ENCODE data around the gene FHOD1.

FHOD1 gene

DNA sequence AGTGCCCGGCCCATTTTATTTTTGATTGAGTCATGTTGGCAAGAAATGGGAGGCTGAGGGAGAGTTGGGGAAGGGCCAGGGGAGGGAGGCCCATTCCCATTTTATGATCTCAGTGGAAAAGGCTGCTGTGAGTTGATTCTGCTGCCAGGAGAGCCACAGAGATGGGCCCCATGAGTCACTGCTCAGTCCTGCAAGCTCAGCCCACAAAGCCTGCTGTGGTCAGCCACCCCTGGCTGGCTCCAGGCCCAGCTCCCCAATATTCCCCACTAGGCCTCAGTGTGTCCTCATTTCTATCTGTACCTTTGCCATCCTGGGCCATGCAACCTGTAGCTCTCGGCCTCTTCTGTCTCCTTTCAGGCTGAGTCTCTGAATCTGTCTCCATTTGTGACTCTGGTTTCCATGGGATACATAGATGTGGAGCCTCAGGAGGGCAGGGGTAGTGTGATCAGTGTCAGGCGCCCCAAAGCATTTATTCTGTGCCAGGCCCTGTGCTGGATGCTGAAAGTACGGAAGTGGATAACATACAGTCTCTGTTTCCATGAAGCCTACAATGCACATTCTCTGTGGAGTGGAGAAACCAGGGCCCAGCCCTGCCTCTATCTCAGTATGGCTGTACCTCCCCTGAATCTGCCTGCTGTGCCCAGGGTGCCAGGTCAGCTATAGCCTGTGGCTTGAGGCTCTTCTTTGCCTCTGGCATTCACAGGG, 30.2 kb upstream of the FHOD1 start:
- DNase-seq (ENCODE audit: low spot score), result peak; percentile 58

DNA sequence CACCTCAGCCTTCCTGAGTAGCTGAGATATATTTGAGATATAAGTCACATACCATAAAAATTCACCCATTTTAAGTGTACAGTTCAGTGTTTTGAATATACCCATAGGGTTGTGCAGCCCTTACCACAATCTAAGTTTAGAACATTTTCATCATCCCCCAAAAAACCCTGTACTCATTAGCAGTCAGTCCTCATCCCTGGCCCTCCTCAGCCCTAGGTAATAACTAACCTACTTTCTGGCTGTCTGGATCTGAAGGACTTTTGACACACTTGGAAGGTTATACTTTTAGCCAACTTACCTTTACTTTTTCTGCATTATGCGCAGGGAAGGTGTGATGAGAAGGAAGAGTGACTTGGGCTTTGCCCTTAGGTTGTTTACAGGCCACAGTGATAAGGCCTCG, 28.0 kb upstream of the FHOD1 start:
- no peak for DNase-seq (ENCODE audit: low spot score)

DNA sequence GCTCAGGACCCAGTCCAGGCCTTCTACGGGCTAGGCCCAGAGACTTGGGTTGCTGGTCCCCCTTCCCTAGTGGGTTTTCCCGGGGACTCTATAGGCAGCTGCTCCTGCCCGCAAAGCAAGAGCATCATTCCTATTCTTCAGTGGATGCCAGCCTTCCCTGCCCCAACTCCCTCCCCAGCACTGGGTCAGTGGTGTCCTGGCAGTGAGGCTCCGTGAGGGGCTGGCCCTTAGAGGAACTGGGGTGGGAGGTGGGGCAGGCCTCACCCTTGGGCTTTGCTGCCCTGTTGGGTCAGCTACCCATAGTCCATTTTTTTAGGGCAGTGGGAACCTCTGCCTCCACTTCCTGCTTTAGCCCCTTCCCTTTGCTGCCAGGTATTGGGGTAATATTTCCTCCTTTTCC, 24.2 kb upstream of the FHOD1 start:
- DNase-seq (ENCODE audit: low spot score), result no peak

DNA sequence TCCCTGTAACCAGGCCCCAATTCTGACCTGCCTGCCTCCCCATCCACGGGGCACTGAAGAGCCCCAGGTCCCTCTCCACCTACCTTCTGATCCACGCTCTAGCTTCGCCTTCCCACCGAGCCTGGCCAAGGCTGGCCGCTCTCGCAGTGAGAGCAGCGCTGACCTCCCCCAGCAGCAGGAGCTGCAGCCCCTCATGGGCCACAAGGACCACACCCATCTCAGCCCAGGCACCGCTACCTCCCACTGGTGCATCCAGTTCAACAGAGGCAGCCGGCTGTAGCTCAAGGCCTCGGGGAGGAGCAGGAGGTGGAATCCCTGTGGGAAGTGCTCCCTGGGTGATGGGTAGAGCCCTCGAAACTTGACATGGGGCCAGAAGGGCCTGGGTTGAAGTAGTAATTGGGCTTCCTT, 23.7 kb upstream of the FHOD1 start:
- DNase-seq (ENCODE audit: low spot score), result no peak

DNA sequence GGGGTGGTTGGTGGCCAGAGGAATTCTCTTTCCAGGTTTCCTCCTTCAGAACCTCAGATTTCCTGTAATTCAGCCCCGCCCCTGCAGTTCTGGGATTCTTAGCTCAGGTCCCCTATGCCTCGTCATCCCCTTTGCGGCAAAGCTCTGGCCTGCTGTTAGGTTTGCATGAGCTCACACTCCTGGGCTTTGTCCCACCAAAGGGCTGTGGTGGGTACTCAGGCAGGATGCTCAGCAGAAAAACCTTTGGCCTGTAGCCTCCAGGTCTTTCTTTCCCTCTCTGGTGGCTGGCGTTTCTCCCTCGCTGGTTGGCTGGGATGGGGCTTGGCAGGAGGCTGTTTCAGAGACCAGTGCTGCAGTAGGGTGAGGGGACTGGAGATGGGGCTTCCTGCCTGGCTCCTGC, 22.5 kb upstream of the FHOD1 start:
- no peak for DNase-seq (ENCODE audit: low spot score)

DNA sequence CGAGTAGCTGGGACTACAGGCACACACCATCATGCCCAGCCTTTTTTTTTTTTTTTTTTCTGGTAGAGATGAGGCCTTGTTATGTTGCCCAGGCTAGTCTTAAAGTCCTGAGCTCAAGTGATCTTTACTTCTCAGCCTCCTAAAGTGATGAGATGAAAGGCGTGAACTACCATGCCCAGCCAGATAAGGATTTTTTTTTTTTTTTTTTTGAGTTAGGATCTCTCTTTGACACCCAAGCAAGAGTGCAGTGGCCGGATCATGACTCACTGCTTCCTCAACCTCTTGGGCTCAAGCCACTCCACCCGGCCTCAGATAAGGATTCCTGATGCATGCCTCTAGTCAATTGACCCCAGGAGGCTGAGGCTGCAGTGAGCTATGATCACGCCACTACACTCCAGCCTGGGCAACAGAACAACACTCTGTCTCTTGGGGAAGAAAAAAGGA, 20.9 kb upstream of the FHOD1 start:
- no peak for DNase-seq (ENCODE audit: low spot score)

DNA sequence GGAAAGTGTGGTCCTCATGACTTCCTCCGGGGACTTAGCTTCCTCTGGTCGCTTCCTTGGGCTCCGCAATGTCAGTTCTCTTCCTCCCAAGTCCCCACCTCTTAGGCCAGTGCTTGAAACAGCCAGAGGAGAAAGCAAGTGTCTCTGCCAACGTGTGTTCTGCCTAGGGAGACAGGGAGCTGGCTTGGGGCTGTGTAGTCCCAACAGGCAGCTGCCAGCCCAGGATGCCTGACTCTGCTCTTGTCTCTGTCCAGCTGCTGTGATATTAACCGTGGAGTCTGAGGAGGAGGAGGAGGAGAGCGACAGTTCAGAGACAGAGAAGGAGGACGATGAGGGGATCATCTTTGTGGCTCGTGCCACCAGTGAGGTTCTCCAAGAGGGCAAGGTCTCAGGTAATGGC, 18.6 kb upstream of the FHOD1 start:
- DNase-seq (ENCODE audit: low spot score), result no peak

DNA sequence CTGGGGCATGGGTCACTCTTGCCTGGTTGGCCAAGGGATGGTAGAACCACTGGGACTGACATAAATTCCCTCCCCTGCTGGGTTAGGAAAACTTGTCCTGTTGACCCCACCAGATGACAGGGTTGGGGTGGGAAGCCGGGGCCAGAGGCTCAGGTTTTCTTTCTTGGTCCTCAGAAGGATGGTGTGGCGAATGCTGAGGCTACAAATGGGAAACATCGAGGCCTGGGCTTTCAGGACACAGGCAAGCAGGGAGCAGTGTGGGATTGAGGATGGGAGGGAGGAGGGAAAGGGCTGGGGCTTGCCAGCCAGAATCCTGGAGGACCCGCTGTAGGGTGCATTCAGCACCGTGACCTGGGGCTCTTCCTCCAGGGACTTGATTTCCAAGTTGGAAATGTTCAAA, 17.6 kb upstream of the FHOD1 start:
- DNase-seq (ENCODE audit: low spot score), result no peak

DNA sequence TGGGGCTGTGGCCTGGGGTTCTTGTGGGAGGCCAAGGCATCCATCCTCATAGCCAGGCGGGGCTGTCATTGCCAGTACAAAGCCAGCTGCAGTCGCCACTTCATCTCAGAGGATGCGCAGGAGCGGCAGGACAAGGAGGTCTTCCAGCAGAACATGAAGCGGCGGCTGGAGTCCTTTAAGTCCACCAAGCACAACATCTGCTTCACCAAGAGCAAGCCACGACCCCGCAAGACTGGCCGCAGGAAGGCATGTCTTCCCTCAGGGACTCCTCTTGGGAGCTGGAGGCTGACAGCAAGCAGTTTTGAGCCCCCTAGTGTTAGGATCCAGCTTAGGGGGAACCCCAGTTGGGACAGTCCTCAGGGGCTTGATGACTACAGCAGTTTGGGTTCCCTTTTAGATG, 17.0 kb upstream of the FHOD1 start:
- DNase-seq (ENCODE audit: low spot score), result no peak

DNA sequence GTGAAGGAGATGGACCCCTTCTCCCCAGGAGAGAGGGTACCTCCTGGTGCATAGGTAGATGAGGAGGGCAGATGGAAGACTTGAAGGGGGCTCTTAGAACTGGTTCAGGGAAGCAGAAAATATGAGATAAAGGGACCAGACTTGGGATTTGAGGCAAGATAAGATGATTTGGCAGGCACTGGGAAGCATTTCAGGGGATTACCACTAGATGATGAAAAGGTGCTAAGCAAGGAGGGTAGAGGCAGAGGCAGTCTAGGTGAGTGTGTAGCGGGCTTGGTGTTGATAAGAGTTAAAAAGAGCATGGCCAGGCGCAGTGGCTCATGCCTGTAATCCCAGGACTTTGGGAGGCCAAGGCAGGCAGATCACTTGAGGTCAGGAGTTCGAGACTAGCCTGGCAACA, 15.9 kb upstream of the FHOD1 start:
- no peak for DNase-seq (ENCODE audit: low spot score)

DNA sequence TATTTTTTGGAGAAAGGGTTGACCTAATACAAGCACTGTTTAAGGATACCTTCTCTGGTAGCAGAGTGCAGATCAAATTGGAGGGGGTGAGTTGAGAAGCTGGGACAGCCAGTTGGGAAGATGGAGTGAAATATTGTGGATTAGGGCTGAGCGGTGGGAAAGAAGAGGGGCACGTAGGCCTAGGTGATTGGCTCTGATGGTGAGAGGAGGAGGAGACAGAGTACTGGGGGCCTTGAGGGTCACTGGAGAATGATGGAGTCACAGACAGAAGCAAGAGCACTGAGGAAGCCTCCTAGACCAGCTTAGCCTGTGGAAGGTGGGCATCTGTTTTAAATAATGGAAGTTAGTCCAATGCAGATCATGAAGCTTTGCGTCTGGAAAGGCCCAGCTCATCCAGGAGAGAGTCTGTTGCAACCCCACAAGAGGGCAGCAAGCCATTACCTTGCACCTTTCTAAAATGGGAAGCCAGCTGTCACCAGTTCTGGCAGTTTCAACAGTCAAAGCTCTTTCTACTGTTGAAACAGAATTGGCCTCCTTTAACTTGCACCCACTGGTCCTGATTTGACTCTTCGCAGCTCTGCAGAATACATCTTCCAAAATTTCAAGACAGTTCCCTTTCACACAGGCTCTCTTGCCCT, 13.3 kb upstream of the FHOD1 start:
- DNase-seq (ENCODE audit: low spot score), result no peak

DNA sequence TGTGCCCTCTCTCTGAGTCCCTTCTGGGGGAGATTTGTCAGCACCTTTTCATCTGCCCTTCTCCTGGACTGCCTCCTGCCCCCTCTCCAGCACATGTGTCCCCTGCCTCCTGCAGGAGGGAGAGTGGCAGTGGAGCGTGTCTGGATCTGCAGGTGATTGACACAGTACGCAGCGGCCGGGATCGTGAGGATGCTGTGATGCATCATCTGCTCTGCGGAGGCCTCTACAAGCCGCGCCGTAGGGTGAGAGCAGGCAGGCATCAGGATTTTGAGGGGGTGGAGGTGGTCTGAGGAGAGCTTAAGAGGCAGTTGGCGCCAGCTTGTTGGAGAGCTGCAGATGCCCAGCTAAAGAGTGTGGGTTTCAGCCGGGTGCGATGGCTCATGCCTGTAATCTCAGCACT, 12.4 kb upstream of the FHOD1 start:
- DNase-seq (ENCODE audit: low spot score), result no peak

DNA sequence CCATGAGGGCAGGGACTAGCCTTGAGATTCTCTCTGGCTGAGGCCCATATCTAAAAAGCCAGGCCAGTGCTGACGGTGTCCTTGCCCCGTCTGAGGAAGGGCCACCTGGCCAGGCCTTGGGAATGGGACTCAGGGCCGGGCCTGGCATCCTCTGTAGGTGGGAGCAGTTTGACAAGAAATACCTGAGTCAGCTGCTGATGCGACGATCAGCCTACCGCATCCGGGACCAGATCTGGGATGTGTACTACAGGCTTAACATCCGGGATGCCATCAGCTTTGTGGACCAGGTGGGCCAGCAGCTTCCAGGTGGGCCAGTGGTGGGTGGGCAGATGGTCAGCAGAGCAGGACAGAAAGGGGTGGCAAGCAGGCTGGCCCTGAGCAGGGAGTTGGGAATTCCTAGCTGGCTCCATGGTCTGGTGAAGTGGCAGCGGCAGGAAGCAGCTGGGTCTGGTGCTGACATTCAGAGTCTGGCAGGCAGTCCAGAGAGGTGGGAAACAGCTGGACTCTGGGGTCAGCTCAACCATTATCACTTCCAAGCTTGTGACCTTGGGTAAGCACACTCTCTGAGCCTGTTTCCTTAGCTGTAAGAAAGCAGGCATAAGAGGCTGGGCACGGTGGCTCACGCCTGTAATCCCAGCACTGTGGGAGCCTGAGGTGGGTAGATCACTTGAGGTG, 11.0 kb upstream of the FHOD1 start:
- peak; percentile 69 for DNase-seq (ENCODE audit: low spot score)

DNA sequence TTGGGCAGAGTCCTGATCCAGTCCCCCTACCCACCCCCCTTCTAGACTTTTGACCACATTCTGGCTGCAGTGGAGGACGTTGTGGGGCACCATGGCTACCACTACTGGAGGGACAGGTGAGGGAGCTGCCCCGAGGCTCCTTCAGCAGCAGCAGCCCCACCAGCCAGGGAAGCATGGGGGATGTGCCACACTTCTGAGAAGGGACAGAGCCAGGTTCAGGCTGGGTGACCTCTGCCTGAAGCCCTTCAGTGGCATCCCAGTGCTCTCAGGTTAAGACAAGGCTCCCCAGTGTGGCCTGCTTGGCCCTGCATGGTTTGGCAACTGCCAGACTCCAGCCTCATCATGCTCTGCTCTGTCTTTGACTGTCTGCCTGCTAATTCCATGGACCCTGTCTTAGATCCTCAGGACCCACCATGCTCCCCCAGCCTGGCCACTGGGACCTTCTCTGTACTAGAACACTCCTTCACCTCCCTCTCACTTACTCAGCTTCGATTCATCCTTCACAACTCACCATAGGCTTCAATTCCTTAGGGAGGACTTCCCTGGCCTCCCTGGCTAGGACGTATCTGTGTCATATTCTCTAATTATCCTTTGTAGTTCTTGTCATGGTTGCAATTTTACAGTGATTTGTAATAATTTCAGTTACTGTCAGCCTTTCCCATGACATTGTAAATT, 10.3 kb upstream of the FHOD1 start:
- no peak for DNase-seq (ENCODE audit: low spot score)

DNA sequence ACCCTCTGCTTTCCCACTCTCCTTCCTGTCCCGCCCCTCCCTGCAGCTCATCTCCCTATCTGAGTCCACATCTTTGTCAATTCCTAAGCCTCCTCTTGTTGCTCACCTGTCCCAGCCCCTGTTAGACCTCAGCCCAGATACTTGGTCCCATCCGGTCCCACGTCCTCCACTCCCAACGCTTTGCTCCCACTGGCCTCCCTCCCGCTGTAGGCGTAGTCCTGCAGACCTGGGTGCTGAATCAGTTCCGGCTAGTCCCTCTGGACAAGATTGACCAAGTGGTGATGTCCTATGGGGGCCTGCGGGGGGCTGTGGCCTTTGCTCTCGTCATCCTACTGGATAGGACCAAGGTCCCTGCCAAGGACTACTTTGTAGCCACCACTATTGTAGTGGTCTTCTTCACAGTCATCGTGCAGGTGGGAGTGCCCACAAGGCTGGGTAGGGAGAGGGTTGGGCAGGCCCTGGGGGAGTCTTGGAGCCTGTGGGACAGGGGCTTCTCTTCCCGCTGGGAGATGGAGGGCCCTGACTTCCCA, 9.5 kb upstream of the FHOD1 start:
- no peak for DNase-seq (ENCODE audit: low spot score)

DNA sequence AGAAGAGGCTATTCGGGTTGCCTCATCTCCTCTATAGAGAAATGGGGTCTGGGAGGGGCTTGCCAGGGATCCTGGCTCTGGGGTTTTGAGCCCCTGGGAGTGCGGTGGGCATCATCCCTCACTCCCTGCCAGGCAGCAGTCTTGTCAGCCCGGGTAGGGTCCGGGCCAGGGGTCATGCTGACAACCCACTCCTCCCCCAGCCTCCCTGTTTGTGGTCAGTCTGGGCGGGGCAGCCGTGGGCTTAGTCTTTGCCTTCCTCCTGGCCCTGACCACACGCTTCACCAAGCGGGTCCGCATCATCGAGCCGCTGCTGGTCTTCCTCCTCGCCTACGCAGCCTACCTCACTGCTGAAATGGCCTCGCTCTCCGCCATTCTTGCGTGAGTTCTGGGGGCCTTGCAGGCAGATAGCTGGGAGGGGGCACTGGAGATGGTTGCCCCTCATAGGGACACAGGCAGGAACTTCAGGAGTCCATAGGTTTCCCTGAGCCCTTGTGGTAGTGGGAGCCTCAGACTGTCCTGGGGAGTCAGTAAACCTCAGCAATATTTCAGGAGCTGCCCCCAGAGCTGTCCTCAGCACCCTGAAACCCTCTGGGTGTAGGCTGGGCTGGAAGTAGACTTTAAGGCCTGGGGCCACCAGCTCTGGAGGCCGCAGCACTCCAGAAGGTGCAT, 8.4 kb upstream of the FHOD1 start:
- no peak for DNase-seq (ENCODE audit: low spot score)

DNA sequence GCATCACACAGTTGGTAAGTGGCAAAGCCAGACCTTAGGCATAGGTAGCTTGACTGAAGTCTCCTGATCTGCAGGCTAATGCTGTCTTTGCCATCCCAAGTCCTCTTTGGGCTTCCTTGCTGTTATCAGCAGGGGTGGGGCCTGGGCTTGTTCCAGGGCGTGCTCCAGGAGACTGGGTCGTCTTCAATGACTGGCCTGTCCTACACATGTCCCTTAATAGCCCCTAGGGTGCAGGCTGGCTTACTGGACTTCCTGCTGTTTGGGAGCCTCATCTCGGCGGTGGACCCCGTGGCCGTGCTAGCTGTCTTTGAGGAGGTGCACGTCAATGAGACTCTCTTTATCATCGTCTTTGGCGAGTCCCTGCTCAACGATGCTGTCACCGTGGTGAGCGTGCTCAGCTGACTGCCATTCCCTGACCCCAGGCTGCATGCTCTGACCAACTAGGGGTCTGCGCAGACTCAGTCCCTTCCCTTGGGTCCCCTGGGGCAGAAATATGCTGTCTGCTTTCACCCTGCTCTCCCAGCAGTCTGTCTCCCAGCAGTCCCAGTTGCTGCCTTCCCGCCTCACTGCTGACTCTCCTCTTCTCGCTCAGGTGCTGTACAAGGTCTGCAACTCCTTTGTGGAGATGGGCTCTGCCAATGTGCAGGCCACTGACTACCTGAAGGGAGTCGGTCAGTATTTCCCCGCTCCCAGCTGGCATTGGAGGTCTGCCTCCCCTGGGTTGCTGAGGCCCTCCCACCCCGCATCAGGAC, 7.7 kb upstream of the FHOD1 start:
- DNase-seq (ENCODE audit: low spot score), result no peak

DNA sequence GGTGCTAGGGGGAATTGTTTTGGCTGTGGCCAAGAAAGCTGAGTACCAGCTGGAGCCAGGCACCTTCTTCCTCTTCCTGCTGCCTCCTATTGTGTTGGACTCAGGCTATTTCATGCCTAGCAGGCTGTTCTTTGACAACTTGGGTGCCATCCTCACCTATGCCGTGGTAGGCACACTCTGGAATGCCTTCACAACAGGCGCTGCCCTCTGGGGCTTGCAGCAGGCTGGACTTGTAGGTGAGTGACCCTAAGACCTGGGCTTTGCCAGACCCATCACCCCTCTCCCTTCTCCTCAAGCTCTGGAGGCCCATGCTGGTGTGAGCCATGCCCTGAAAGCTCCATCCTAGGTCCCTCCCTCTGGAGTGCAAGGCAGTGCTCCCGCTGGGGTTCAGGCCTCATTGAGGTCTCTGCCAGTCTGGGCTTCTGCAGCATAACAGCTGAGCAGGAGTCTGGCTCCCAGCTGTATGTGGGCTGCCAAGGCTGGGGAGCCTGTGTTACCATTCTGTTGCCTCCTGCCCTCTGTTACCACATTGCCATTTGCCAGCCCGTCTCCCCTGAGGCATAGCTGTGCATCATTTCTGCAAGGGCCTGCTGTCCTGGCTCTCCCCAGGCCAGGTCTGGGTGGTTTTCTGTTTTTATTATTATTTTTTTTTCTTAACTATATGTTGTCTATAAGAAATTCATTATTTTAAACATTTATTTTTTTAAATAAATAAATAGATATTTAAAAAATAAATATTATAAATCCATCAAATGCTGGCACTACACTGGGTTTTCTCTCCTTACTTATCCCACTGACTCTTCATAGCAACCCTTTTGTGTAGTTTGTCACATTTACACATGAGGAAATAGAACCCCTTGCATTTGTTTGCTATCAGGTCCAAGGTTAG, 5.6 kb upstream of the FHOD1 start:
- DNase-seq (ENCODE audit: low spot score), result no peak

DNA sequence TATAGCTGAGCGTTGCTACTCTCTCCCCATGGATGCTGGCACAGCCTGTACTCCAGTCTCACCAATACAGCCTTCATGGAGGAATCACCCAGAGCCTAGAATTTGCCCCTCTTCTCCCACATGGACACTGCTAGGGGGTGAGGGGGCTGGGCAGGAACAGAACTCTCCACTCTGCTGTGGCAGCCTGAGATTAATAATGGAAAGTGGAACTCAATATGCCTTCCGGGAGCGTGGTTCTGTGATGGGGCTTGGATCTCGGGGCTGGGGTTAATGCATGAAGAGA, 2.7 kb upstream of the FHOD1 start:
- DNase-seq (ENCODE audit: low spot score), result no peak

DNA sequence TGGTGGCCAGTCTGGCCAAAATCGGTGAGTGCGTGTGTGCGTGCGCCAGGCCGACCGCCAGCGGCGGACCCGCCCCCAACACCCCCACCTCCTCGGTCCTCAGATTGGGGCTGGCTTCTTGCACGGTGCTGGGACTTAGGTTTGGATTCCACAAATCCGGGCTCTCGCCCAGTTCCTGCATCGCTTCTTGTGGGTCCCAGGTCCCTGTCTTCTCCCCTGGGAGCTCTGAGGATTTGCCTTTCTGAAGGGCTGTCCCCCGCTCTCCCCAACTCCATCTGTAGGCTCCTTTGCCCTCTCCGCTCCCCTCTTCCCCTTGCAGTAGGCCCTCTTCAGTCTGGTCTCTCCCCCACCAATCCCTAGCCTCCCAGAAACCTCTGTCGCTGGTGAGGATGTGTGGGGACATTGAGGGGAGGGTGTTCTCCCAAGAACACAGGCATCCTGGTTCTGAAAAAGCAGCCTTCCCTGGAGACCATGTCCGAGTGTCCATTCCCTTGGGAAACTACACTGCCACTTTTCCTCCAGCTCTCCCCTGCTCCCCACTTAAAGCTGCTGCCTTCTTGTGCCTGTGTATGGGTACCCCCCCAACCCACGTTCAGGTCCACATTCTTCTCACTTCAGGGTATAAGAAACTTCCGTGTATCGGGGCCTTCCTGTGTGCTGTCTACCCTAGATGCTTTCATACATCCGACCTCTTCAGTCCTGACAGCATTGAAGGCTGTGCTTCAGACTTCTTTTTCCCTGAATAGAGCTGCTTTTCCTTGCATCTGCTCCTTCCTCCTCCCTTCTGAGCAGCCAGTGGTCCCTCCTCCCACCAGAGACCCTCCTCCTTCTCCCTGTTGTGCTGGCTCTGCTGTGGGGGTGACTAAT, 2.1 kb upstream of the FHOD1 start:
- no peak for DNase-seq (ENCODE audit: low spot score)

All from kidney capillary endothelial cell (primary cell).